ENCODE results near the gene CD44.
"Not testable (repeated sequence)": the region's sequence is repeated elsewhere in the genome, so short reads cannot be mapped to it uniquely, and the experiment has no call there.

Gene CD44

GRCh38 chr11:35138943-35139721 is at the start of gene CD44:
TSS of gene CD44 (plus strand) at chr11:35139171. CDS start at chr11:35139304, 133 bp downstream.
- DNase-seq (ENCODE audit: low read depth): peak; percentile 94

- DNase-seq (ENCODE audit: low read depth): no peak
These were observed 49.3 kb upstream of the CD44 start for GRCh38 chr11:35089666-35090065.

- no peak for DNase-seq (ENCODE audit: low read depth)
These were observed 48.8 kb upstream of the CD44 start for GRCh38 chr11:35090125-35090524.

- not testable (repeated sequence) for DNase-seq (ENCODE audit: low read depth)
These were observed 48.0 kb upstream of the CD44 start for GRCh38 chr11:35090991-35091390.

GRCh38 chr11:35096723-35097122 is 42.2 kb upstream of the CD44 start:
- DNase-seq (ENCODE audit: low read depth): peak; percentile 12

- no peak for DNase-seq (ENCODE audit: low read depth)
These were observed 41.0 kb upstream of the CD44 start for GRCh38 chr11:35097814-35098455.

GRCh38 chr11:35098855-35099254 is 40.1 kb upstream of the CD44 start:
- DNase-seq (ENCODE audit: low read depth): peak; percentile 16

GRCh38 chr11:35099278-35100012 is 39.5 kb upstream of the CD44 start:
- peak; percentile 90 for DNase-seq (ENCODE audit: low read depth)

GRCh38 chr11:35100013-35100383 is 39.0 kb upstream of the CD44 start:
- peak; percentile 96 for DNase-seq (ENCODE audit: low read depth)

GRCh38 chr11:35101223-35101622 is 37.7 kb upstream of the CD44 start:
- DNase-seq (ENCODE audit: low read depth): no peak

- DNase-seq (ENCODE audit: low read depth): no peak
These were observed 36.7 kb upstream of the CD44 start for GRCh38 chr11:35102267-35102666.

GRCh38 chr11:35103366-35104208 is 35.4 kb upstream of the CD44 start:
- DNase-seq (ENCODE audit: low read depth): no peak

GRCh38 chr11:35104655-35105054 is 34.3 kb upstream of the CD44 start:
- DNase-seq (ENCODE audit: low read depth): no peak

- peak; percentile 71 for DNase-seq (ENCODE audit: low read depth)
These were observed 33.5 kb upstream of the CD44 start for GRCh38 chr11:35105319-35106079.

GRCh38 chr11:35106595-35106994 is 32.4 kb upstream of the CD44 start:
- no peak for DNase-seq (ENCODE audit: low read depth)

GRCh38 chr11:35107861-35108260 is 31.1 kb upstream of the CD44 start:
- DNase-seq (ENCODE audit: low read depth): no peak

- DNase-seq (ENCODE audit: low read depth): not testable (repeated sequence)
These were observed 30.6 kb upstream of the CD44 start for GRCh38 chr11:35108336-35108735.

- DNase-seq (ENCODE audit: low read depth): no peak
These were observed 29.9 kb upstream of the CD44 start for GRCh38 chr11:35109041-35109440.

- no peak for DNase-seq (ENCODE audit: low read depth)
These were observed 29.1 kb upstream of the CD44 start for GRCh38 chr11:35109827-35110226.

GRCh38 chr11:35111161-35112055 is 27.6 kb upstream of the CD44 start:
- peak; percentile 29 for DNase-seq (ENCODE audit: low read depth)

Measured in fibroblast of gingiva (primary cell).